HCT116 (cell line): Measurements from ENCODE around the gene UGT1A3. TPM values are rescaled to one million over a fixed set of nuclear protein-coding genes. Genes with fewer than 3 reads are reported as not detected.

Experiments used
- ATAC-seq: fragments of 200-7000 bp; cut with Tn5 transposase; 2 replicates; pipeline ENCODE4 v1.9.1; 2020; ENCODE audit warnings: mild to moderate bottlenecking, moderate library complexity
- BruUV-seq: library from RNA; stranded (reverse); fragments of 400-500 nt; replicated peaks from 2 replicates; lab custom pipeline; 2021; lab: Mats Ljungman, UMichigan
- CTCF ChIA-PET: fragments of 300-600 bp; sonication (Branson Sonifier 250); formaldehyde crosslinking; loops from one replicate; lab custom pipeline; 2021; ENCODE audit warnings: antibody characterized with exemption; lab: Charles Lee
- POLR2A ChIA-PET: fragments of 300-600, 350-600 bp; sonication (Branson Sonifier 250); formaldehyde crosslinking; loops from one replicate; lab custom pipeline; 2021; ENCODE audit warnings: antibody characterized with exemption; lab: Charles Lee
- RAD21 ChIA-PET, 2 experiments: fragments of 300-600 bp; sonication (Branson Sonifier 250); formaldehyde crosslinking; loops; one replicate each; lab custom pipeline; 2023; ENCODE audit warnings: low total read pairs in 2 of 2; ENCODE audit not compliant: uncharacterized antibody in 2 of 2, unreplicated experiment in 2 of 2, low non-redundant PET in 1 of 2; lab: Charles Lee
- DNase-seq: peaks from one replicate; pipeline ENCODE4 v3.0.0-alpha.2; 2010; ENCODE audit warnings: low read depth, low spot score
- H2AFZ ChIP-seq: fragments of 200-600 bp; shearing (Covaris generic), sonication (generic); 2 replicates; pipeline ENCODE4 v1.6.1; 2017; ENCODE audit warnings: low read depth, mixed run types, mixed read lengths, antibody characterized with exemption, low read length; ENCODE audit not compliant: poor library complexity, severe bottlenecking
- H3K27ac ChIP-seq: 2 replicates; pipeline ENCODE4 v1.5.1; 2012; ENCODE audit warnings: low read depth, low read length
- H3K27me3 ChIP-seq: fragments of 200-600 bp; sonication (generic); 2 replicates; pipeline ENCODE4 v1.6.1; 2016; ENCODE audit warnings: mixed run types, low read length, mixed read lengths; ENCODE audit not compliant: insufficient read depth
- H3K36me3 ChIP-seq, 2 experiments: fragments of 200-500 bp in 1 of 2; fragments of 200-600 bp in 1 of 2; sonication (Bioruptor generic) in 1 of 2; sonication (generic) in 1 of 2; 2 replicates each; pipeline versions ENCODE4 v1.5.1 to v1.6.1; 2014 to 2016; ENCODE audit warnings: low read length in 2 of 2, inconsistent platforms in 1 of 2, mixed read lengths in 1 of 2, mixed run types in 1 of 2; ENCODE audit not compliant: insufficient read depth in 2 of 2, control insufficient read depth in 1 of 2
- H3K4me1 ChIP-seq, 2 experiments: fragments of 200-600 bp in 1 of 2; sonication (generic) in 1 of 2; 2 replicates each; pipeline versions ENCODE4 v1.5.1 to v1.6.1; 2012 to 2017; ENCODE audit warnings: low read length in 2 of 2, inconsistent platforms in 1 of 2, mild to moderate bottlenecking in 1 of 2, mixed read lengths in 1 of 2, mixed run types in 1 of 2, moderate library complexity in 1 of 2; ENCODE audit not compliant: insufficient read depth in 2 of 2, control insufficient read depth in 1 of 2
- H3K4me2 ChIP-seq: fragments of 200-600 bp; sonication (generic); 2 replicates; pipeline ENCODE4 v1.6.1; 2017; ENCODE audit warnings: mixed run types, low read length, mixed read lengths
- H3K4me3 ChIP-seq, 2 experiments: fragments of 200-600 bp in 1 of 2; sonication (generic) in 1 of 2; replicated peaks in 1 of 2; 2 replicates each; pipeline ENCODE4 v1.5.1; 2011 to 2016; ENCODE audit warnings: low read length in 2 of 2, control low read depth in 1 of 2, low read depth in 1 of 2, mild to moderate bottlenecking in 1 of 2, mixed read lengths in 1 of 2, mixed run types in 1 of 2
- H3K79me2 ChIP-seq: fragments of 200-600 bp; sonication (generic); 2 replicates; pipeline ENCODE4 v1.6.1; 2017; ENCODE audit warnings: mild to moderate bottlenecking, mixed run types, low read length, moderate library complexity, mixed read lengths; ENCODE audit not compliant: insufficient read depth
- H3K9ac ChIP-seq: fragments of 200-600 bp; sonication (generic); 2 replicates; pipeline ENCODE4 v1.6.1; 2016; ENCODE audit warnings: low read length, mixed read lengths
- H3K9me2 ChIP-seq: fragments of 200-600 bp; sonication (generic), shearing (Covaris generic); 2 replicates; pipeline ENCODE4 v1.6.1; 2017; ENCODE audit warnings: mixed run types, mild to moderate bottlenecking, moderate library complexity; ENCODE audit not compliant: insufficient read depth
- H3K9me3 ChIP-seq, 2 experiments: fragments of 200-500 bp in 1 of 2; fragments of 200-600 bp in 1 of 2; sonication (Bioruptor generic) in 1 of 2; sonication (generic) in 1 of 2; 2 replicates each; pipeline ENCODE4 v1.6.1; 2014 to 2017; ENCODE audit warnings: low read length in 2 of 2, mixed read lengths in 2 of 2, inconsistent platforms in 1 of 2, low read depth in 1 of 2, mild to moderate bottlenecking in 1 of 2, mixed run types in 1 of 2, moderate library complexity in 1 of 2; ENCODE audit not compliant: control insufficient read depth in 1 of 2, insufficient read depth in 1 of 2
- H4K20me1 ChIP-seq: fragments of 200-600 bp; sonication (generic), shearing (Covaris generic); 2 replicates; pipeline ENCODE4 v1.6.1; 2017; ENCODE audit warnings: mixed run types, mild to moderate bottlenecking, moderate library complexity; ENCODE audit not compliant: insufficient read depth
- ATF3 ChIP-seq: IDR thresholded peaks from 2 replicates; pipeline ENCODE4 v1.6.1; 2012
- CEBPB ChIP-seq: IDR thresholded peaks from 2 replicates; pipeline ENCODE4 v1.6.1; 2012; ENCODE audit warnings: low read depth
- CTCF ChIP-seq, 3 experiments: fragments of 200-600 bp in 1 of 3; sonication (generic) in 1 of 3; IDR thresholded peaks in 2 of 3; conservative IDR thresholded peaks in 1 of 3; 2 replicates each; pipeline ENCODE4 v1.5.1; 2012 to 2017; ENCODE audit warnings: low read depth in 2 of 3, low read length in 2 of 3, antibody characterized with exemption in 1 of 3, borderline replicate concordance in 1 of 3, control low read depth in 1 of 3, mild to moderate bottlenecking in 1 of 3, mixed read lengths in 1 of 3, mixed run types in 1 of 3, moderate library complexity in 1 of 3; ENCODE audit not compliant: insufficient read depth in 1 of 3
- EZH2phosphoT487 ChIP-seq: fragments of 200-600 bp; IDR thresholded peaks from 2 replicates; pipeline ENCODE4 v1.6.1; 2018; ENCODE audit warnings: antibody characterized with exemption, borderline replicate concordance
- FOSL1 ChIP-seq: IDR thresholded peaks from 2 replicates; pipeline ENCODE4 v1.6.1; 2012; ENCODE audit warnings: low read depth
- JUND ChIP-seq: IDR thresholded peaks from 2 replicates; pipeline ENCODE4 v1.6.1; 2012
- POLR2AphosphoS5 ChIP-seq: IDR thresholded peaks from 2 replicates; pipeline ENCODE4 v1.6.1; 2011; ENCODE audit warnings: mild to moderate bottlenecking, low read depth, low read length, moderate library complexity
- REST ChIP-seq: IDR thresholded peaks from 2 replicates; pipeline ENCODE4 v1.6.1; 2012; ENCODE audit warnings: low read depth
- SIN3A ChIP-seq: IDR thresholded peaks from 2 replicates; pipeline ENCODE4 v1.6.1; 2012; ENCODE audit warnings: low read depth
- SP1 ChIP-seq: IDR thresholded peaks from 2 replicates; pipeline ENCODE4 v1.6.1; 2012; ENCODE audit warnings: low read depth
- SRF ChIP-seq: IDR thresholded peaks from 2 replicates; pipeline ENCODE4 v1.6.1; 2012; ENCODE audit warnings: low read depth
- TCF7L2 ChIP-seq: IDR thresholded peaks from 2 replicates; pipeline ENCODE4 v1.7.0; 2011; ENCODE audit warnings: borderline replicate concordance, inconsistent platforms; ENCODE audit not compliant: insufficient read depth, insufficient read length; ENCODE audit errors: extremely low read depth
- ZBTB33 ChIP-seq: IDR thresholded peaks from 2 replicates; pipeline ENCODE4 v1.6.1; 2011; ENCODE audit warnings: mild to moderate bottlenecking, low read length, moderate library complexity; ENCODE audit not compliant: insufficient replicate concordance; ENCODE audit errors: extremely low read depth
- ZFX ChIP-seq: fragments of 450-650 bp; IDR thresholded peaks from 2 replicates; pipeline ENCODE4 v1.6.1; 2017
- ZNF274 ChIP-seq: fragments of 200-500 bp; sonication (Bioruptor generic); IDR thresholded peaks from 2 replicates; pipeline ENCODE4 v1.6.1; 2014; ENCODE audit warnings: mild to moderate bottlenecking, low read depth, low read length, inconsistent platforms
- intact Hi-C: fragments of 100-400 bp; cut with micrococcal nuclease; formaldehyde crosslinking; loops from 2 replicates; pipeline ENCODE4 v1.10.0; 2022
- total RNA-seq: library from RNA; stranded (reverse); gene quantifications from one replicate; pipeline ENCODE4 v1.2.1, GENCODE V29; 2021; ENCODE audit not compliant: unreplicated experiment

Gene UGT1A3
- total RNA-seq, 1 experiment from 2014 or later: not detected

- POLR2A ChIA-PET: no interaction called here
- no peaks in the 10 kb centered on the region for H3K4me1 ChIP-seq
- H3K79me2 ChIP-seq: no peaks in the 10 kb centered on the region
- intact Hi-C loops: no loop called here
- H3K9me2 ChIP-seq: no peaks in the 10 kb centered on the region
- H3K4me2 ChIP-seq: no peak overlapping the region
- no peak overlapping the region for H2AFZ ChIP-seq
- no peaks in the 10 kb centered on the region for H3K36me3 ChIP-seq
- no peaks in the 10 kb centered on the region for H3K27me3 ChIP-seq
- TF ChIP-seq TCF7L2 (no peak), FOSL1 (no peak), SRF (no peak), SIN3A (no peak), REST (no peak), CEBPB (no peak), JUND (no peak), ZNF274 (no peak), ZFX (no peak), CTCF (IDR thresholded peaks at IDR 0.05 in 2 of 3, conservative IDR thresholded peaks at IDR 0.05 in 1 of 3; ENCODE audit: borderline replicate concordance in 1 of 3, insufficient read depth in 1 of 3, low read depth in 2 of 3, low read length in 2 of 3) (no peak), ZBTB33 (no peak), POLR2AphosphoS5 (no peak), ATF3 (no peak), SP1 (no peak), EZH2phosphoT487 (no peak)
- no peak for DNase-seq
- no peak overlapping the region for H3K9ac ChIP-seq
- CTCF ChIA-PET: no interaction called here
- no peaks in the 10 kb centered on the region for H3K9me3 ChIP-seq
- no peak overlapping the region for H3K4me3 ChIP-seq
- no TSS peak for BruUV-seq
- ATAC-seq: no peak
- RAD21 ChIA-PET: no interaction called here
- H4K20me1 ChIP-seq: no peaks in the 10 kb centered on the region
- H3K27ac ChIP-seq: no peak overlapping the region
These were observed 51.9 kb downstream of the UGT1A3 start for GRCh38 chr2:233780771-233781170.
